Neutrophil (primary cell): ENCODE measurements around the gene ZNF219.

Experiments
- H3K27ac ChIP-seq: fragments of 200-600 bp; sonication (generic); 2 replicates; pipeline ENCODE4 v1.5.1; 2016; ENCODE audit warnings: mild to moderate bottlenecking, moderate library complexity
- H3K27me3 ChIP-seq: fragments of 200-600 bp; sonication (generic); 2 replicates; pipeline ENCODE4 v1.6.0; 2016; ENCODE audit warnings: mild to moderate bottlenecking
- H3K36me3 ChIP-seq: fragments of 200-600 bp; sonication (generic); 2 replicates; pipeline ENCODE4 v1.5.1; 2017
- H3K4me1 ChIP-seq, 2 experiments: fragments of 200-600 bp in 1 of 2; sonication (generic) in 1 of 2; 1 replicate in 1 of 2; 2 replicates in 1 of 2; pipeline versions ENCODE4 v1.5.1 to v1.6.1; 2013 to 2016; ENCODE audit warnings: low read depth in 1 of 2, low read length in 1 of 2, mild to moderate bottlenecking in 1 of 2, moderate library complexity in 1 of 2; ENCODE audit not compliant: control insufficient read depth in 1 of 2, insufficient read depth in 1 of 2
- H3K4me3 ChIP-seq, 2 experiments: fragments of 200-600 bp in 1 of 2; sonication (generic) in 1 of 2; 1 replicate in 1 of 2; 2 replicates in 1 of 2; pipeline ENCODE4 v1.5.1; 2013 to 2016; ENCODE audit warnings: low read depth in 1 of 2, low read length in 1 of 2, mild to moderate bottlenecking in 1 of 2, moderate library complexity in 1 of 2
- H3K9me3 ChIP-seq: fragments of 200-600 bp; sonication (generic); 2 replicates; pipeline ENCODE4 v1.5.1; 2016
- TF ChIP-seq, protein P1 (sequence below): fragments of 200-600 bp; sonication (generic); IDR thresholded peaks from 2 replicates; pipeline ENCODE4 v1.5.1; 2016; ENCODE audit warnings: antibody characterized with exemption

Gene ZNF219

DNA sequence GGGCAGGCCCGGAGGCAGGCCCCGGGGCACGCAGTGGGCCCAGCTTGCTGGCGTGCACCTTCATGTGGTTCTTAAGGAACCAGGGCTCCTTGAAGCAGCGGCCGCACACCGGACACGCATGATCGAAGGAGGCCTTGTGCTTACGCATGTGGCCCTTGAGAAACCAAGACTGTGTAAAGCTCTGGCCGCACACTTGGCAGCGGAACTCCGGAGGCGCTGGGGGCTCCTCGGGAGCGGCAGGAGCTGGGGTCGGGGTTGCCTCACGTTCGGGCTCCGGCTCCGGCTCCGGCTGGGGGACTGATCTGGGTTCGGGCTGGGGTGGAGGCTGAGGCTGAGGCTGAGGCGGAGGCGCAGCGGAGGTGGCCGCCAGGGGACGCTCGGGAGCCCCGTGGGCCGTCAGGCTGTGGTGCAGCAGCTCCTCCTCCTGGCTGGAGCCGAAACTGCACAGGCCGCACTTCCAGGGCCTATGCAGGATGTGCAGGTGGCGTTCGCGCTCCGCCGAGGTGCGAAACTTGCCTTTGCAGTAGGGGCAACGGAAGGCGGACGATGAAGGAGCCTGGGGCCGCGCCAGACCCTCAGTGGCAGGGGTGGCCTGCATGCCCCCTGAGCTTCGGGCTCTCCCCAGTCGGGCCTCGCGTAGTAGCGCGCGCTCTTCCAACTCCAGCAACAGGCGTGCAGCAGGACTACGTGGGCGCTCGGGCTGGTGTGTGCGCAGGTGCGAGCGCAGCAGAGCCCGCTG is 6.0 kb downstream of the ZNF219 start:
- peak overlapping the region; percentile 21 for H3K27ac ChIP-seq
- peaks cover 36% of the 10 kb centered on the region for H3K36me3 ChIP-seq
- no peak overlapping the region for H3K4me3 ChIP-seq
- TF ChIP-seq, protein P1, sequence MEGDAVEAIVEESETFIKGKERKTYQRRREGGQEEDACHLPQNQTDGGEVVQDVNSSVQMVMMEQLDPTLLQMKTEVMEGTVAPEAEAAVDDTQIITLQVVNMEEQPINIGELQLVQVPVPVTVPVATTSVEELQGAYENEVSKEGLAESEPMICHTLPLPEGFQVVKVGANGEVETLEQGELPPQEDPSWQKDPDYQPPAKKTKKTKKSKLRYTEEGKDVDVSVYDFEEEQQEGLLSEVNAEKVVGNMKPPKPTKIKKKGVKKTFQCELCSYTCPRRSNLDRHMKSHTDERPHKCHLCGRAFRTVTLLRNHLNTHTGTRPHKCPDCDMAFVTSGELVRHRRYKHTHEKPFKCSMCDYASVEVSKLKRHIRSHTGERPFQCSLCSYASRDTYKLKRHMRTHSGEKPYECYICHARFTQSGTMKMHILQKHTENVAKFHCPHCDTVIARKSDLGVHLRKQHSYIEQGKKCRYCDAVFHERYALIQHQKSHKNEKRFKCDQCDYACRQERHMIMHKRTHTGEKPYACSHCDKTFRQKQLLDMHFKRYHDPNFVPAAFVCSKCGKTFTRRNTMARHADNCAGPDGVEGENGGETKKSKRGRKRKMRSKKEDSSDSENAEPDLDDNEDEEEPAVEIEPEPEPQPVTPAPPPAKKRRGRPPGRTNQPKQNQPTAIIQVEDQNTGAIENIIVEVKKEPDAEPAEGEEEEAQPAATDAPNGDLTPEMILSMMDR = peak; percentile 99
- no peaks in the 10 kb centered on the region for H3K9me3 ChIP-seq
- peaks cover 25% of the 10 kb centered on the region for H3K27me3 ChIP-seq
- peaks cover 14 to 29% of the 10 kb centered on the region in 2 experiments for H3K4me1 ChIP-seq

DNA sequence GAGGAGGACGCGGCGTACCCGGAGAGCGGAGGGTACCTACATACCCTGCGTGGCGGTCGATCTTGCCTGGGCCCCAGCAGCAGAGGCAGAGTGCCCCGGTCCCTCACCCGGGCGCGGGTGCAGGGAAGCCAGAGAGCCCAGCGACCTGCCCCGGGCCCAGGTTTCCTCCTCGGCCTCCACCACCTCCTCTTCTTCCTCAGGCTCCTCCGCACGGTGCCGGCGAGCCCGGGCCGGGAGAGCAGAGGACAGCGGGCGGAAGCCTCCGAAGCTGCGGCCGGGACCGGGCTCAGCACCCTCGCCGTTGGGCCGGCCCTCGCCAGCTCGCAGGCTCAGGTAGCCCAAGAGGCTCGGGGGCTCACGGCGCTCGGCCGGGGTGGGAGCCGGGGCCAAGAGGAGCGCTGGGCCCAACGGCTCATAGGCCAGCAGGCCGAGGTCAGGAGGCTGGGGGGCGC is 6.6 kb downstream of the ZNF219 start:
- H3K4me1 ChIP-seq = peaks cover 20 to 34% of the 10 kb centered on the region in 2 experiments
- H3K36me3 ChIP-seq = peaks cover 36% of the 10 kb centered on the region
- TF ChIP-seq, protein P1 = no peak
- no peaks in the 10 kb centered on the region for H3K9me3 ChIP-seq
- no peak overlapping the region for H3K4me3 ChIP-seq
- peaks cover 19% of the 10 kb centered on the region for H3K27me3 ChIP-seq
- peak overlapping the region; percentile 5 for H3K27ac ChIP-seq

DNA sequence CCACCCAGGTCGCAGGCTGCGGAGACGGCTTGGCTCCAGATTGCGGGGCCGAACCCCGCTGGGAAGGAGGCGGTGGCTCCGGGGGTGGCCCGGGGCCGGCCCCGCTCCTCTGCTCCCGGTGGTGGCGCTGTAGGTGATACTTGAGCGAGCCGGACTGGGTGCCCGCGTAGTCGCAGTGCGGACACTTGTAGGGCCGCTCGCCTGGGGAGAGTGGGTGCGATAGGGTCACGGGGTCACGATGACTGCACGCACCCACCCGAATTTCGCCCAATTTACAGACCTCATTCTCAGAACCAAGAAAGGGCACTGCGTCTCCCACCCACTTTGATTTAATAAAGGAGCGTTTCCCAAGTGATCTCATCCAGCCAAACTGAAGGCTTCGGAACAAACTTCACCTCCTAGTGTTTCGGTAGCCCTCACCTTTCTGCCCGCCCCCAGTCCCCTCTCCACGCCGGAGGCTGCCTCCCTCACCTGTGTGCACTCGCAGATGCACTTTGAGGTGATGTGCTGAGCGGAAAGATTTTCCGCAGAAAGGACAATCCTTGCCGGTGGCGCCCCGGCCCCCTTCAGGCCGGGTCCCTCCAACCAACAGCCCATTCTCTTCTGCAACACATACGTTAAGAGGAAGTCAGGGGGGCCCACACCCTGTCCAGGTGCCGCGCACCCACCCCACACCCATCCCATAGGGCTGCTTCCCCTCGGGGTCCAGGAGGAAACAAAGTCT is 7.4 kb downstream of the ZNF219 start:
- Histone ChIP-seq H3K9me3 (no peaks in the 10 kb centered on the region), H3K36me3 (peaks cover 36% of the 10 kb centered on the region), H3K4me3 (no peak overlapping the region), H3K4me1 (peaks cover 27 to 41% of the 10 kb centered on the region in 2 experiments), H3K27ac (peak overlapping the region; percentile 5), H3K27me3 (peaks cover 11% of the 10 kb centered on the region)
- TF ChIP-seq, protein P1 = no peak

DNA sequence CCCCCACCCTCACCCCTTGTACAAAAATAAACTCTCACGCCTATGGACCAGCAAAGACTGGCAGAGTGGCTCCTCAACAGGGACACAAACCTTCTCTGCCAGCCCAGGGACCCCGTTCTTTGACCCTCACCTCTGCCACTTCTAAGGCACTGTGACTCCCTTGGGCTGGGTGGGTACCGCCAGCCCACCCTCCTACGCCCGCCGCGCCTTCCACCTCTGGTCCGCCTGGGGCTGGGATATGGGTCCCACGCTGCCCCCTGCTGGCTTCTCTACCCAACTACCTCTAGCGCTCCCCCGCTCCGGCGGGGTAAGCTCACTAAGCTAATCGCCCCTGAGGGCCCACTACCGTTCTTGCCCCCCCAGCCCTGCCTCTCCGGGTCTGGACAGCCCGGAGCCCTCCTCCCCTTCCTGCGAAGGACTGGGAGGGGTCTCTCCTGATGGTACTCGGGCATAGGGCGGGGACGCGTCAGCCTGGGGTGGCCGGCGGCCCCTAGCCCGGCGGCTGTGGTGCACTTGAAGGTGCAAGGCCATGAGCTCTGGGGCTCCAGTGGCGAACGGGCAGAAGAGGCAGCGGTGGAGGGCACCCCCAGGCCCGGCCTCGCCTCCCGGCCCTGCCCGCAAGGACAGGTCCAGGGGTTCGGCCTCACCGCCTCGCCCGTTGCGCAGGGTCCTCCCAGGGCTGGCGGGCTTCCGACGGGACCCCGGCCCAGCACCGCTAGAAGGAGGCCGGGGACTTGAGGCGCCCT is 8.1 kb downstream of the ZNF219 start:
- no peak overlapping the region for H3K4me3 ChIP-seq
- peaks cover 34 to 48% of the 10 kb centered on the region in 2 experiments for H3K4me1 ChIP-seq
- H3K36me3 ChIP-seq = peaks cover 39% of the 10 kb centered on the region
- H3K9me3 ChIP-seq = no peaks in the 10 kb centered on the region
- peak overlapping the region; percentile 97 for H3K27ac ChIP-seq
- peaks cover 7% of the 10 kb centered on the region for H3K27me3 ChIP-seq
- TF ChIP-seq, protein P1 = peak; percentile 75

DNA sequence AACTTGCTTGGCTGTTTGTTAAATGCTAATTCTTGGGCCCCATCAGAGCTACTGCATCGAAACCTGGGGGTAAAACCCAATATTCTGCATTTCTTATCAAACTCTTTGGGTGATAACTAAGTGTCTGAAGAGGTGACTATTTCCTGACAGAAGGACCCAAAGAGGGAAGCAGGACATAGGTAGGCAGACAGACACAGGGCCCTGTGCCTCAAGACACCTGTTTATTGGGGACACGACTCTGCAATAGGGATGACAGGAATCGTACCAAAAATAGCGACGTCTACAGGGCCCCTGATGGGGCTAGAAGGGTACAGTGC is 8.6 kb downstream of the ZNF219 start:
- TF ChIP-seq, protein P1 = no peak
- Histone ChIP-seq H3K4me3 (no peak overlapping the region), H3K9me3 (no peaks in the 10 kb centered on the region), H3K36me3 (peaks cover 40% of the 10 kb centered on the region), H3K27ac (peak overlapping the region; percentile 97), H3K27me3 (peaks cover 7% of the 10 kb centered on the region), H3K4me1 (peaks cover 40 to 54% of the 10 kb centered on the region in 2 experiments)
